ENCODE measurements around the gene CD7. TPM values are rescaled to one million over a fixed set of nuclear protein-coding genes. Genes with fewer than 3 reads are reported as not detected.

Gene CD7
- total RNA-seq, 1 donor from 2014 or later: 0.46 TPM

DNA sequence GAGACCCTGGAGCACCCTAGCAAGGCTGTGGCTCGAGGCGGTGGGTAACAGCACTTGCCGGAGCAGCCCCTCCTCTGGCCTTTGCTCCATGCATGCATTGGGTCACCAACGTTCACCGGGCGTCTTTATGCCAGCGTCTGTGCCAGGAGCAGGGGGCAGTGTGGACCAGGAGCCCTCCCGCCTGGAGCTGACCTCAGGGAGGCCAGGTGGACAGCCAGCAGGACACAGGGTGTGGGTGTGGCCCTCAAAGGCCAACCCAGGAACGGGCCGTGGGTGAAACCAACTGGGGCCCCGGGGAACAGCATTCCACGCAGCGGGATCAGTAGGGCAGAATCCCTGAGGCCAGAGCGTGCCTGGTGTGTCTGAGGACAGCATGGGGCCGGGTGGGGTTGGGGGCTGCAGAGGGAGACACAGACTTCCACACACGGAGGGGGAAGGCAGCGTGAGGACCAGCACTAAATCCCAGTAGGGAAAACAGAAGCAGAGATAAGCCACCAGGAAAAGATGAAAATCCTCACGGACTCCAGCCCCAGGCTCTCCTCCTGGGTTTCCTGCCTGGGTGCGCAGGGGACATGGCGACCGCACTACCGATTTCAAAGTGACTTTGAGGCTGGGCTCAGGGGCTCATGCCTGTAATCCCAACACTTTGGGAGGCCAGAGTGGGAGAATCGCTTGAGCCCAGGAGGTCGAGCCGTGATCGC lies 2.9 kb upstream of the CD7 start:
- Mint-ChIP-seq H3K4me3 (ENCODE audit: low read depth) (no peak overlapping the region), H3K27ac (no peak overlapping the region), H3K9me3 (ENCODE audit: low read depth) (no peaks in the 10 kb centered on the region), H3K27me3 (peaks cover 3% of the 10 kb centered on the region), H3K36me3 (ENCODE audit: insufficient read depth) (no peaks in the 10 kb centered on the region), H3K4me1 (ENCODE audit: low read depth) (peaks cover 4% of the 10 kb centered on the region)
- TF ChIP-seq, protein P1, sequence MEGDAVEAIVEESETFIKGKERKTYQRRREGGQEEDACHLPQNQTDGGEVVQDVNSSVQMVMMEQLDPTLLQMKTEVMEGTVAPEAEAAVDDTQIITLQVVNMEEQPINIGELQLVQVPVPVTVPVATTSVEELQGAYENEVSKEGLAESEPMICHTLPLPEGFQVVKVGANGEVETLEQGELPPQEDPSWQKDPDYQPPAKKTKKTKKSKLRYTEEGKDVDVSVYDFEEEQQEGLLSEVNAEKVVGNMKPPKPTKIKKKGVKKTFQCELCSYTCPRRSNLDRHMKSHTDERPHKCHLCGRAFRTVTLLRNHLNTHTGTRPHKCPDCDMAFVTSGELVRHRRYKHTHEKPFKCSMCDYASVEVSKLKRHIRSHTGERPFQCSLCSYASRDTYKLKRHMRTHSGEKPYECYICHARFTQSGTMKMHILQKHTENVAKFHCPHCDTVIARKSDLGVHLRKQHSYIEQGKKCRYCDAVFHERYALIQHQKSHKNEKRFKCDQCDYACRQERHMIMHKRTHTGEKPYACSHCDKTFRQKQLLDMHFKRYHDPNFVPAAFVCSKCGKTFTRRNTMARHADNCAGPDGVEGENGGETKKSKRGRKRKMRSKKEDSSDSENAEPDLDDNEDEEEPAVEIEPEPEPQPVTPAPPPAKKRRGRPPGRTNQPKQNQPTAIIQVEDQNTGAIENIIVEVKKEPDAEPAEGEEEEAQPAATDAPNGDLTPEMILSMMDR (IDR thresholded peaks at IDR 0.05; ENCODE audit: unreplicated experiment): no peak
- no peak for DNase-seq (ENCODE audit: low spot score, unreplicated experiment)

DNA sequence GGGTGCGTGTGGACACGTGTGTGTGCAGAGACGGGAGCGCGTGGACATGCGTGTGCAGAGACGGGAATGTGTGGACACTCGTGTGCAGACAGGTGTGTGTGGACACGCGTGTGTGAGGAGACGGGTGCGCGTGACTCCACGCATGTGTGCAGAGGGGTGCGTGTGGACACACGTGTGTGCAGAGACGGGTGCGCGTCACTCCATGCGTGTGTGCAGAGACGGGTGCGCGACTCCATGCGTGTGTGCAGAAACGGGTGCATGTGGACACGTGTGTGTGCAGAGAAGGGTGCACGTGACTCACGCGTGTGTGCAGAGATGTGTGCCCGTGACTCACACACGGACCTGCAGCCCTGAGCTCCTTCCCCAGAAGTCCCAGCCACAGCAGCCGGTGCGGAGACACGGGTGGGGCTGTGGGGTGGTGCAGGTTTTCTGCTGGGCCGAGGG lies 2.2 kb upstream of the CD7 start:
- no peak for DNase-seq (ENCODE audit: low spot score, unreplicated experiment)

DNA sequence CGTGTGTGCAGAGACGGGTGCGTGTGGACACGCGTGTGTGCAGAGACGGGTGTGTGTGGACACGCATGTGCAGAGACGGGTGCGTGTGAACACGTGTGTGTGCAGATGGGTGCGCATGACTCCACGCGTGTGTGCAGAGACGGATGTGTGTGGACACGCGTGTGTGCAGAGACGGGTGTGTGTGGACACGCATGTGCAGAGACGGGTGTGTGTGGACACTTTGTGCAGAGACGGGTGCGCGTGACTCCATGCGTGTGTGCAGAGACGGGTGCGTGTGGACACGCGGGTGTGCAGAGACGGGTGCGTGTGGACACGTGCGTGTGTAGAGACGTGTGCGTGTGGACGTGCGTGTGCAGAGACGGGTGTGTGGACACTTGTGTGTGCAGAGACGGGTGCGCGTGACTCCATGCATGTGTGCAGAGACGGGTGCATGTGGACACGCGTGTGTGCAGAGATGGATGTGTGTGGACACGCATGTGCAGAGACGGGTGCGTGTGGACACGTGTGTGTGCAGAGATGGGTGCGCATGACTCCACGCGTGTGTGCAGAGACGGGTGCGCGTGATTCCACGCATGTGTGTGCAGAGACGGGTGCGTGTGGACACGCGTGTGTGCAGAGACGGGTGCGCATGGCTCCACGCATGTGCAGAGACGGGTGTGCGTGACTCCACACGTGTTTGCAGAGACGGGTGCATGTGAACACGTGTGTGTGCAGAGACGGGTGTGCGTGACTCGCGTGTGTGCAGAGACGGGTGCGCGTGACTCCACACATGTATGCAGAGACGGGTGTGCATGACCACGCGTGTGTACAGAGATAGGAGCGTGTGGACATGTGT lies 1.6 kb upstream of the CD7 start:
- TF ChIP-seq, protein P1 (IDR thresholded peaks at IDR 0.05; ENCODE audit: unreplicated experiment): no peak
- no peak for DNase-seq (ENCODE audit: low spot score, unreplicated experiment)
- Mint-ChIP-seq H3K36me3 (ENCODE audit: insufficient read depth) (no peaks in the 10 kb centered on the region), H3K27me3 (peaks cover 3% of the 10 kb centered on the region), H3K27ac (no peak overlapping the region), H3K4me3 (ENCODE audit: low read depth) (no peak overlapping the region), H3K4me1 (ENCODE audit: low read depth) (peaks cover 4% of the 10 kb centered on the region), H3K9me3 (ENCODE audit: low read depth) (no peaks in the 10 kb centered on the region)

More for the DNA sequence above, 2.2 kb upstream of the CD7 start:
- peaks cover 4% of the 10 kb centered on the region for H3K4me1 Mint-ChIP-seq (ENCODE audit: low read depth)
- H3K27me3 Mint-ChIP-seq: peaks cover 3% of the 10 kb centered on the region
- TF ChIP-seq, protein P1 (IDR thresholded peaks at IDR 0.05; ENCODE audit: unreplicated experiment): no peak
- H3K27ac Mint-ChIP-seq: no peak overlapping the region
- no peaks in the 10 kb centered on the region for H3K36me3 Mint-ChIP-seq (ENCODE audit: insufficient read depth)
- H3K9me3 Mint-ChIP-seq (ENCODE audit: low read depth): no peaks in the 10 kb centered on the region
- H3K4me3 Mint-ChIP-seq (ENCODE audit: low read depth): no peak overlapping the region

DNA sequence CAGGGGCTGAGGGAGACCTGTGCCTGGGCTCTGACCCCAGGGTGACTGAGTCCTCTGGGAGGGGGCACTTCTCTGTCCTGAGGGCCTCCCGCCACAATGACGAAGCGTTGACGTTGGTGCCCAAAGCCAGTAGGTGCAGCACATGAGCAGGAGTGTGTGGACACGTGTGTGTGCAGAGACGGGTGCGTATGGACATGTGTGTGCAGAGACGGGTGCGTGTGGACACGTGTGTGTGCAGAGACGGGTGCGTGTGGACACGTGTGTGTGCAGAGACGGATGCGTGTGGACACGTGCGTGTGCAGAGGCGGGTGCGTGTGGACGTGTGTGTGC lies 726 bp upstream of the CD7 start:
- peaks cover 4% of the 10 kb centered on the region for H3K4me1 Mint-ChIP-seq (ENCODE audit: low read depth)
- H3K4me3 Mint-ChIP-seq (ENCODE audit: low read depth): no peak overlapping the region
- TF ChIP-seq, protein P1 (IDR thresholded peaks at IDR 0.05; ENCODE audit: unreplicated experiment): no peak
- no peak for DNase-seq (ENCODE audit: low spot score, unreplicated experiment)
- H3K36me3 Mint-ChIP-seq (ENCODE audit: insufficient read depth): no peaks in the 10 kb centered on the region
- H3K9me3 Mint-ChIP-seq (ENCODE audit: low read depth): no peaks in the 10 kb centered on the region
- peaks cover 5% of the 10 kb centered on the region for H3K27me3 Mint-ChIP-seq
- H3K27ac Mint-ChIP-seq: no peak overlapping the region

DNA sequence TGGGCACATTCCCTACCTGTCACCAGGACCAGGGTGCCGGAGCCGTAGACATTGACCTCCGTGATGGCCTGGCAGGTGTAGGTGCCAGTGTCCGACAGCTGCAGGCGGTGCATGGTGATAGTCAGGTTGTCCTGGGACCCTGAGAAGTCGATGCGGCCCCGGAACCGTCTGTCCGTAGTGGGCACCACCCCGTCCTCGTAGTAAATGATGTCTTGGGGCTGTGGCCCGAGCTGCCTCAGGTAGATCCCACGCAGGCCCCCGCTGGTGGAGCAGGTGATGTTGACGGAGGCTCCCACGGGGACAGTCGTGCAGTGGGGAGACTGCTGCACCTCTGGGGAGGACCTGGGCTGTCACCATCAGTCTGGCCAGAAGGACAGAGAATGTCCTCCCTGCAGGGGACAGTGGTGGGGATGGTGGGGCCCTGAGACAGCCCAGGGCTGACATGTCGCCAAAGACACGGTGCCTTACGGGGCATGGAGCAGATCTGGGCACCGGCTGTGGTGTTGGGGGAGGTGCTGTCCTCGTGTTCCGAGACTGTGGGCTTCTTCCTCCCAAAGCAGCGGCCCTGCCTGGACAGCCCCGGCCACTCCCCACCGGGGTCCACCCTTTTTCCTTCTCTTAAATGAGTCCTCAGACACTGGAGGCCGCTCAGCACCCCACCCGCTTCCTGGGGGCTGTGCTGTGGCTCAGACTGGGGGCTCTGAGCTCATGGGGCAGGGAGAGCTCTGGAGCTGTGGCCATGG lies 586 bp downstream of the CD7 start:
- no peak overlapping the region for H3K27ac Mint-ChIP-seq

More for the DNA sequence above, 586 bp downstream of the CD7 start:
- Mint-ChIP-seq H3K4me1 (ENCODE audit: low read depth) (peaks cover 4% of the 10 kb centered on the region), H3K9me3 (ENCODE audit: low read depth) (no peaks in the 10 kb centered on the region), H3K27me3 (peaks cover 5% of the 10 kb centered on the region), H3K4me3 (ENCODE audit: low read depth) (no peak overlapping the region), H3K36me3 (ENCODE audit: insufficient read depth) (no peaks in the 10 kb centered on the region)
- no peak for DNase-seq (ENCODE audit: low spot score, unreplicated experiment)
- TF ChIP-seq, protein P1 (IDR thresholded peaks at IDR 0.05; ENCODE audit: unreplicated experiment): no peak

Measured in progenitor cell of endocrine pancreas (in vitro differentiated cells).